Globus pallidus (tissue), 1 donor: Measurements from ENCODE around the gene GID8.
A peak's percentile ranks its signal among the peaks of the same experiment; 100 is the strongest.

Experiments used
- DNase-seq: peaks from one replicate; pipeline ENCODE4 v3.0.0-alpha.2; 2015; ENCODE audit warnings: low spot score

Gene GID8

DNA sequence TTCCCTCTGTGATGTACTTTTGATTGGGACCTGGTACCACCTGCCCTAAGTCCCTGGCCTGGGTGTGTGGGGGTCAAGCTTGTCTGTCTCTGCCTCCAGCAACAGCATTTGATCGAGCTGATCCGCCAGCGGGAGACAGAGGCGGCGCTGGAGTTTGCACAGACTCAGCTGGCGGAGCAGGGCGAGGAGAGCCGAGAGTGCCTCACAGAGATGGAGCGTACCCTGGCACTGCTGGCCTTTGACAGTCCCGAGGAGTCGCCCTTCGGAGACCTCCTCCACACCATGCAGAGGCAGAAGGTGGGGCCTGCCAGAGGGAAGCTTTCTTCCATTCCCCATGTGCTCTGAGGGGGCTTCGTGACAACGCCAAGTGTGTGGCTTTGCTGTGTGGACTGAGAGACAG is 5.4 kb downstream of the GID8 start:
- no peak for DNase-seq

GRCh38 chr20:62944184-62944583 is 6.2 kb downstream of the GID8 start:
- no peak for DNase-seq

DNA sequence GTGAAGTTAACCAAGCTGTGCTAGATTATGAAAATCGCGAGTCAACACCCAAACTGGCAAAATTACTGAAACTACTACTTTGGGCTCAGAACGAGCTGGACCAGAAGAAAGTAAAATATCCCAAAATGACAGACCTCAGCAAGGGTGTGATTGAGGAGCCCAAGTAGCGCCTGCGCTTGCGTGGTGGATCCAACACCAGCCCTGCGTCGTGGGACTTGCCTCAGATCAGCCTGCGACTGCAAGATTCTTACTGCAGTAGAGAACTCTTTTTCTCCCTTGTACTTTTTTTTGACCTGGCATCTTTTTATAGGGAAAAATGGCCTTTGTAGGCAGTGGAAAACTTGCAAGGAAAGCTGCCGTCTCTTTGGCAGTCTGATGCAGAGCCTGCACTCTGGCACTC is 6.8 kb downstream of the GID8 start:
- no peak for DNase-seq

GRCh38 chr20:62945771-62946339 is 7.9 kb downstream of the GID8 start:
- DNase-seq, result no peak

- no peak for DNase-seq
These were observed 9.0 kb downstream of the GID8 start for GRCh38 chr20:62946918-62947317.

DNA sequence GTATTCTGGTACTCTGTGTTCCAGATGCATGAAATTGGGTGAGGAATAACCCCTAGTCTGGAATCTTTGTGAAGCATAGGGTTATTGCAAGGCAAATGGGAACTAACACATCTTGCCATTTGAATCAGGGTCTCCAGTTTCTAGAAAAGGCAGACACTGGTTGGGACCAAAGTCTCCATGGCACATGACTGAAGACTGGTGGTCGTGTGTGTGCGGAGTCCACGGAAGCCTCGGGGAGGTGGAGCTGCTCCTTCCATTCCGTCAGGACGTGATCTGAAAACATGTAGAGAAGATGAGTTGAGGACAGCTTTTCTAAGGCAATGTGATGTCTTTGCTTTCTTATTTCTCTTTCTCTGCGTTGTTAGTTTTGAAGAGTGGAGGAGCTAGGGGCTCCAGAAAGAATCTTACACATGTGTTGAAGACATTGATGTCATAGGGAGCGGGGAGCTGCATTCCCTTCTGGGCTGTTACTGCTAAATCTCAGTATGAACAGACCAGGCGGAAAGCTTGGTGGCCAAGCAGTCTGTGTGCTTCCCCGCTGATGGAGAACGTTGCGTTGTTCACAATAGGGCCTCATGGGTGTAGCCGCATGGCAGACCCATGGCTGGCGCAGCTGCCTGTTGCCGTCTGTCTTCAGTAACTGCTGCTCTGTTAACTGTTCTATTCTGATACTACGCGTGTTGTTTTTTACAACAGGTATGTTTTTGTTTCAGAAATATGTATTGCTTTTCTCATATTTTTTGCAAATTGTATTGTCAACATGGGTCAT is 9.8 kb downstream of the GID8 start:
- DNase-seq, result no peak

DNA sequence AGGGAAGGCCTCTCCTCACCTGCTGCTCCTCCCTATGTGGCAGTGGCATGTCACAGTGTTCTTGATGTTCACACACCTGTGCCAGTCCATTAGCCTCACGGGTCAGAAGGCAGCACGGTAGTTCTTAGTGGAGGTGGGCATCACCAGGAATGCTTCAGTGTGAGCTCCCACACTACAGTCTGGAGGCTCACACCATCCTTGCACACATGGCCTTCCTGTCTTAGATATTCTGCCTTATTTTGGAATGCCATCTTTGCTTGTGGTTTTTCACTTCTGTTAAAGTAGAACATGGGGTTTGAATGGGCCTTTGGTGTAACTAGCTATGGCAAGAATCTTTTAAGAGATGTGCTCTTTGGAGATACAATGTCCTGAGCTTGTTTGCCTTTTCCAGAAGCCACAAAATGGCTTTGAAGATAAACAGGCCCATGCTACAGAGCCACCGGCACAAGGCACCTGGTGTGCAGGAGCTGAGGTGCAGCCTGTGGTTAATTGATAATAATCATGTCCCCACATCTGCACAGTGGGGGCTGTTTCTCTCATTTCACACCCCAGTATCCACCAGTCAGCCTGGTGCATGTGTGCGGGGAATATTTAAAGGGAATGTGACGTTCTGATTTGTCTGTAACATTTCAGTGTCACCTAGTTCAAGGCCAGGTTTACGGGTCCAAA is 11.3 kb downstream of the GID8 start:
- DNase-seq, result no peak

- DNase-seq, result no peak
These were observed 12.0 kb downstream of the GID8 start for GRCh38 chr20:62949962-62950361.

DNA sequence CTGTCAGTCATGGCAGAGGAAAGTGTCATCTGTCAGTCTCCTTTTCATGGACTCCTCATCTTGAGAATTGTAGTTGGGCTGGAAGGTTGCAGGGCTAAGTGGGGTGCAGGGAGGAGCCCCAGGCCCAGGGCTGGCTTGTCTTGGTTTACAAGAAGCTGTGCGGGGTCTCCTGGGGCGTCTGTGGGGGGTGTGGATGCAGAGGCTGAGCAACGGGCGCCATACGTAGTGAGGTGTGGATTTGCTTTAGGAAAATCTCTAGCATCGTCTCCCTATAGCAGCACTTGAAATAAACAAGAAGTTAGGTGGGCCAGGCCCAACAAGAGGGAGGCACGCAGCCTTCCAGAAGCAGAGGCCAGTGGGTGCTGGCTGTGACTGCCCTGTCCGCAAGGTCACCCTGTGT is 12.8 kb downstream of the GID8 start:
- no peak for DNase-seq

GRCh38 chr20:62951143-62951895 is 13.4 kb downstream of the GID8 start:
- no peak for DNase-seq

- DNase-seq, result no peak
These were observed 14.0 kb downstream of the GID8 start for GRCh38 chr20:62951896-62952372.

DNA sequence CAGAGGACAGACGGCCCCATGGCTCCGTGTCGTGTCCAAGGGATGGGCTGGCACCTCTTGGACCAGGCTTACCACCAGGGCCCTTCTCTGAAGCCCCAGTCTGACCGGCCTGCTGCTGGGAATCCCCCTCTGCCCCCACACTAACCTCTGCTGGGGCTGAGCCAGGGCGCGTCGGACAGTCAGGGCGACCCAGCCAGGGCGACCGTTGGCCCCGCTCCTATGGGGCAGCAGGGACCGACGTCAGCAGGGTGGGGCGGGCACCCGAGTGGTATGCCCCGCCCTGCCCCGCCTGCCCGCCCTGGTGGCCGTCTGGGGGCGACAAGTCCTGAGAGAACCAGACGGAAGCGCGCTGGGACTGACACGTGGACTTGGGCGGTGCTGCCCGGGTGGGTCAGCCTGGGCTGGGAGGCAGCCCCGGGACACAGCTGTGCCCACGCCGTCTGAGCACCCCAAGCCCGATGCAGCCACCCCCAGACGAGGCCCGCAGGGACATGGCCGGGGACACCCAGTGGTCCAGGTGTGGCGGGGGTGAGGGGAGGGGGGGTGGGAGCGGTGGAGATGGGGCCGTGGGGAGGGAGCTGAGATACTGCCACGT is 14.5 kb downstream of the GID8 start, which contains the start of gene SLC17A9:
SLC17A9 (plus strand) TSS at position 337 of the 595 bp plus-strand sequence; CDS start at position 459, 122 bp downstream.
- no peak for DNase-seq

DNA sequence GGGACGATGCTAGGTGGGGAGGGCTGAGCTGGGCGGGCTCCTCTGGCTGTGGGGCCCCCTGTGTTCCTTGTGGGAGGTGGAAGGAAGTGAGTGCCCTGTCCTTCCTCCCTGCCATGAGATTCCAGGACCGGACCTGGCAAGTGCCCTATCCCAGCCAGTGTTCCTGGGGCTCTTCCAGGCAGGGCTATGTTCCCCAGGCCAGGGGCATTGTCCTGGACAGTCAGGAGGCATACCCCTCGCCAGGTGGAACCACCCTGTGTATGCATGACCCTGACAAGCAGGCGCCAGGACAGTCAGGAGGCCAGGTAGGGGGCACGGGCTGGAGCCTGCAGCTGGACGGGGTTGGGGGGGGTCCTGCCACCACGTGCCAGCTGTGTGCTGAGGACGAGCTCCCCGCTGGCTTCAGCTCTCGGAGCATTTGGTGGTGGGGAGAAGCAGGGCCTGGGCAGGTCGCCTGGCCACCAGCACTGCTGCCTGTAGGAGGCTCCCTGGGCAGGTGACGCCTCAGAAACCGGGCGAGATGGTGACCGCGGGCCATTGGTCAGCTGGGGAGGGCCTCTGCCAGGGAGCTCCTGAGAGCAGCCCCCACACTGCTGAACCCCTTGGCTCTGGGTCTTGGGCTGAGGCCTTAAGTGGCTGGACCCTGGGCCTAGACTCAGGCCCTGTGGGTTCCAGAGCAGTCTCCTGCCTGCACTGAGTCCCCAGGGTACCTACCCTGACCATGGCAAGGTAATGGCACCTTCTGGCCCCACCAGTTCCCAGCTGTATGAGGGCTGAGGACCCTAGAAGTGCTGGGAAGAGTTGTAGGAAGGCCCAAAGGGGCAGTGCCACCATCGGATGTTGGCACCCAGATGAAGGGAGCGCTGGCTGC is 15.3 kb downstream of the GID8 start:
- no peak for DNase-seq

DNA sequence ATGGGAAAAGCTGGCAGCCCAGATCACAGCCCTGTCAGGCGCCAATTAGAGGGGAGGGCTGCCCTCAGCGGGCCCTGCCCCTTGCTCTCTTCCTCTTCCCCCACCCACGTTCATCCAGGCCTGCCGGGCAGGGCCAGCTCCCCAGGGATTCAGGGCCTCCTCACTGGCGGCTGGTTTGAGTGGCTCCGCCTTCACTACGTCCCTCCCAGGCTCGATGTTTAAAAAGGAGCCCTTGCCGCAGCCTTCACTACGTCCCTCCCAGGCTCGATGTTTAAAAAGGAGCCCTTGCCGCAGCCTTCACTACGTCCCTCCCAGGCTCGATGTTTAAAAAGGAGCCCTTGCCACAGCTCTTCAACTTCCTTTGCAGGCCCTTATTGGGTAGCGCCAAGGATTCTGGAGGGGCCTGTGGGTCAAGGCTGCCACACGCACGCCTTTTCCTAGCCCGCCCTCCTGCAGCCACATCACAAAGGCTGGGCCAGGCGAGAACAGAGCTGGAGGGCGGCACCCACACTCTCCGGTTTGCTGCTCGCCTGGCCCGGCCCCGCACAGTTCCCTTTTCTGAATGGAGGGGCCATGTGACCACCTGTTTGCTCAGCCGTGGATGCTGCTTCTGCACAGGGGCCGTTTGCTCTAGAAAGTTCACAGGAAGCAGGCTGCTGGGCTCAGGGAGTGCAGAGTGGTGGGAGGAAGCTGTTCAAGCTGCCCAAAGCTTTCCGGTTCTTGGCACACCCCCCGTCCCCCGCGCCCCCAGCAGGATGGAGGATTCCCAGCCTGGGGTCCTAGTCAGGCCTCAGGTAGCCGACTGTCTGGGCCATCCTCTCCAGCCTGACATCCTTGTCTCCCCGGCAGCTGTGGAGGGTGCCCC is 16.1 kb downstream of the GID8 start:
- DNase-seq, result peak; percentile 59

GRCh38 chr20:62955519-62956386 is 17.8 kb downstream of the GID8 start:
- DNase-seq, result no peak

DNA sequence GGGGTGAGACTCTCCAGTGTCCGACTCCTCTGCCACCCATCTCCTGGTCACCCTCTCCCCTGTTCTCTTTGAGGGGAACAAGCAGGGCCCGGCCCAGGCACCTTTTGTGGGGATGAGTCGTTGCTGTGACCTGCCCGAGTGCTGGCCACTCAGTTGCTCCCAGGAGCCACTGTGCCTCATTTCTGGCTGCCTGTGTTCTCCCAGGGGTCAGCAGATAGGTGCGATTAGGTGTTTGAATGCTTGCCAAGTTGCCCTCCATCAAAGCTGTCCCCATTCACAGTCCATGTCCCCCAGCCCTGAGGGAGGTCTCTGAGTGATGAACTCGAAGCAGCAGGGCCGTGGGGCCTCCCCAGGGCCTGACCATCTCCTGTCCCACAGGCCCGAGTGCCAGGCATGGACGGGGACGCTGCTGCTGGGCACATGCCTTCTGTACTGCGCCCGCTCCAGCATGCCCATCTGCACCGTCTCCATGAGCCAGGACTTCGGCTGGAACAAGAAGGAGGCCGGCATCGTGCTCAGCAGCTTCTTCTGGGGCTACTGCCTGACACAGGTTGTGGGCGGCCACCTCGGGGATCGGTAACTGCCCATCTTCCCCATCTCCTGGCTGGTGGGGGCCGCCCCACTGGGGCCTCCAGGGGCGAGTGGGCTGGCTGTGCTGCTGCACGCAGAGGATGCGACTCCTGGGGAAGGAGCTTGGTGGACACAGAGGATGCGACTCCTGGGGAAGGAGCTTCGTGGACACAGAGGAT is 18.6 kb downstream of the GID8 start:
- no peak for DNase-seq

GRCh38 chr20:62957136-62958117 is 19.5 kb downstream of the GID8 start:
- DNase-seq, result no peak
